ENCODE measurements around the gene MDP1. TPM values are rescaled to one million over a fixed set of nuclear protein-coding genes. Genes with fewer than 3 reads are reported as not detected.
"Not testable (repeated sequence)": the region's sequence is repeated elsewhere in the genome, so short reads cannot be mapped to it uniquely, and the experiment has no call there.

The MDP1 gene
- polyA plus RNA-seq, 1 experiment = 19.3 TPM

GRCh38 chr14:24226473-24226872, 10.6 kb upstream of the MDP1 start:
- POLR2A ChIA-PET = no interaction called here
- Histone ChIP-seq H3K4me3 (ENCODE audit: low read depth, low read length) (no peak overlapping the region), H3K27me3 (ENCODE audit: control insufficient read depth, insufficient read depth, low read length) (no peaks in the 10 kb centered on the region), H3K36me3 (ENCODE audit: control insufficient read depth, insufficient read depth, low read length) (no peaks in the 10 kb centered on the region; the same call in 1 of the 2 replicates)
- CTCF ChIA-PET = no interaction called here
- no peak for TF ChIP-seq CTCF (IDR thresholded peaks at IDR 0.05; ENCODE audit: insufficient read depth, low read depth, low read length)
- DNase-seq (ENCODE audit: low read depth) = no peak

GRCh38 chr14:24224618-24225071, 8.8 kb upstream of the MDP1 start:
- no peak for TF ChIP-seq CTCF (IDR thresholded peaks at IDR 0.05; ENCODE audit: insufficient read depth, low read depth, low read length)
- H3K36me3 ChIP-seq (ENCODE audit: control insufficient read depth, insufficient read depth, low read length) = no peaks in the 10 kb centered on the region; the same call in 1 of the 2 replicates
- POLR2A ChIA-PET = no interaction called here
- CTCF ChIA-PET = interaction anchor here (1.4 kb wide), 1 partner anchor 9 kb away, joined by 7 read pairs; the partner anchor contains the start of gene MDP1
- no peaks in the 10 kb centered on the region for H3K27me3 ChIP-seq (ENCODE audit: control insufficient read depth, insufficient read depth, low read length)
- no peak overlapping the region for H3K4me3 ChIP-seq (ENCODE audit: low read depth, low read length)
- DNase-seq (ENCODE audit: low read depth) = no peak

- H3K36me3 ChIP-seq (ENCODE audit: control insufficient read depth, insufficient read depth, low read length); H3K4me3 ChIP-seq (ENCODE audit: low read depth, low read length); H3K27me3 ChIP-seq (ENCODE audit: control insufficient read depth, insufficient read depth, low read length); DNase-seq (ENCODE audit: low read depth): not testable (repeated sequence)
- ChIA-PET CTCF (interaction anchor here (1.2 kb wide), 1 partner anchor 19 kb away, joined by 3 read pairs; the partner anchor contains the start of gene TINF2), POLR2A (interaction anchor here (0.6 kb wide), 1 partner anchor 9 kb away, joined by 8 read pairs; no protein-coding TSS in a partner anchor)
Measured at GRCh38 chr14:24222987-24223386, 7.1 kb upstream of the MDP1 start.

GRCh38 chr14:24219521-24219920, 3.7 kb upstream of the MDP1 start:
- no peak for TF ChIP-seq CTCF (IDR thresholded peaks at IDR 0.05; ENCODE audit: insufficient read depth, low read depth, low read length)
- Histone ChIP-seq H3K27me3 (ENCODE audit: control insufficient read depth, insufficient read depth, low read length) (no peaks in the 10 kb centered on the region), H3K4me3 (ENCODE audit: low read depth, low read length) (no peak overlapping the region), H3K36me3 (ENCODE audit: control insufficient read depth, insufficient read depth, low read length) (peaks cover 5% of the 10 kb centered on the region)
- DNase-seq (ENCODE audit: low read depth) = no peak
- POLR2A ChIA-PET = interaction anchor here (0.6 kb wide), 1 partner anchor 46 kb away, joined by 6 read pairs; no protein-coding TSS in a partner anchor
- CTCF ChIA-PET = interaction anchor here (0.8 to 1.6 kb wide), 4 partner anchors 23 to 138 kb away, joined by 3 to 5 read pairs (median 4); partner anchors contain the start of genes IRF9 and TINF2

GRCh38 chr14:24219080-24219479, 3.2 kb upstream of the MDP1 start:
- H3K4me3 ChIP-seq (ENCODE audit: low read depth, low read length) = no peak overlapping the region
- no peak for DNase-seq (ENCODE audit: low read depth)
- CTCF ChIA-PET = interaction anchor here (1.1 to 1.2 kb wide), 2 partner anchors 23 to 138 kb away, joined by 3 to 5 read pairs; partner anchors contain the start of gene TINF2
- POLR2A ChIA-PET = interaction anchor here (0.6 kb wide), 1 partner anchor 46 kb away, joined by 6 read pairs; no protein-coding TSS in a partner anchor
- H3K36me3 ChIP-seq (ENCODE audit: control insufficient read depth, insufficient read depth, low read length) = peaks cover 5% of the 10 kb centered on the region
- no peaks in the 10 kb centered on the region for H3K27me3 ChIP-seq (ENCODE audit: control insufficient read depth, insufficient read depth, low read length)
- no peak for TF ChIP-seq CTCF (IDR thresholded peaks at IDR 0.05; ENCODE audit: insufficient read depth, low read depth, low read length)

- H3K27me3 ChIP-seq (ENCODE audit: control insufficient read depth, insufficient read depth, low read length); H3K36me3 ChIP-seq (ENCODE audit: control insufficient read depth, insufficient read depth, low read length); H3K4me3 ChIP-seq (ENCODE audit: low read depth, low read length); POLR2A ChIA-PET; DNase-seq (ENCODE audit: low read depth): not testable (repeated sequence)
- CTCF ChIA-PET = interaction anchor here (0.8 to 2.0 kb wide), 4 partner anchors 11 to 90 kb away, joined by 3 to 8 read pairs (median 3); no protein-coding TSS in a partner anchor
Measured at GRCh38 chr14:24216876-24217275, 1.0 kb upstream of the MDP1 start.
